ENCODE results near the gene GFRA1. TPM values are rescaled to one million over a fixed set of nuclear protein-coding genes. Genes with fewer than 3 reads are reported as not detected.

GFRA1 gene
- polyA plus RNA-seq, 3 donors = not detected

DNA sequence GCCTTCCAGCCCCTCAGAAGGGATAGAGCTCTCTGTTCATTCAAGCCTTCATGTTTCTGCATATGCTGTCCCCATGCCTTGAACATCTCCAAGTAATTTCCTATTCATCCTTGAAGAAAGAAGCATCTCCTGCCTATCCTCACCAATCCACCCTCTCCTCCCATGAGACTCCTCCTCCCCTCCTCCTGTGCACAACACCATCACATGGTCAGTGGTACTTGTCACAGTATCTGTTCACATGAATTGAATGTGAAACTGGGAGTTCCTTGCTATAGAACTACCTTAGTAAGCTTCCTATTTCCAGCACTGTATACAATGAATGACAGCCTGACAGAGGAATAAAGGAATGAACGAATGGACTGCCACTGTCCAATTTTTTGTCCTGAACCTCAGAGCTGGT, 115.5 kb downstream of the GFRA1 start:
- TF ChIP-seq, protein P1, sequence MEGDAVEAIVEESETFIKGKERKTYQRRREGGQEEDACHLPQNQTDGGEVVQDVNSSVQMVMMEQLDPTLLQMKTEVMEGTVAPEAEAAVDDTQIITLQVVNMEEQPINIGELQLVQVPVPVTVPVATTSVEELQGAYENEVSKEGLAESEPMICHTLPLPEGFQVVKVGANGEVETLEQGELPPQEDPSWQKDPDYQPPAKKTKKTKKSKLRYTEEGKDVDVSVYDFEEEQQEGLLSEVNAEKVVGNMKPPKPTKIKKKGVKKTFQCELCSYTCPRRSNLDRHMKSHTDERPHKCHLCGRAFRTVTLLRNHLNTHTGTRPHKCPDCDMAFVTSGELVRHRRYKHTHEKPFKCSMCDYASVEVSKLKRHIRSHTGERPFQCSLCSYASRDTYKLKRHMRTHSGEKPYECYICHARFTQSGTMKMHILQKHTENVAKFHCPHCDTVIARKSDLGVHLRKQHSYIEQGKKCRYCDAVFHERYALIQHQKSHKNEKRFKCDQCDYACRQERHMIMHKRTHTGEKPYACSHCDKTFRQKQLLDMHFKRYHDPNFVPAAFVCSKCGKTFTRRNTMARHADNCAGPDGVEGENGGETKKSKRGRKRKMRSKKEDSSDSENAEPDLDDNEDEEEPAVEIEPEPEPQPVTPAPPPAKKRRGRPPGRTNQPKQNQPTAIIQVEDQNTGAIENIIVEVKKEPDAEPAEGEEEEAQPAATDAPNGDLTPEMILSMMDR (IDR thresholded peaks at IDR 0.05) = no peak
- Mint-ChIP-seq H3K27ac (no peak overlapping the region), H3K4me1 (no peaks in the 10 kb centered on the region), H3K27me3 (ENCODE audit: low read depth in 3 of 3) (peaks cover 0 to 3% (median 0%) of the 10 kb centered on the region in 3 donors), H3K9me3 (peaks cover 0 to 8% (median 3%) of the 10 kb centered on the region in 7 donors), H3K36me3 (no peaks in the 10 kb centered on the region), H3K4me3 (no peak overlapping the region)
- H3K9me3 ChIP-seq (replicated peaks in 1 of 2; ENCODE audit: control insufficient read depth in 1 of 2, insufficient read depth in 1 of 2, low read length in 2 of 2) = peaks cover 0 to 5% of the 10 kb centered on the region in 2 donors
- H3K4me3 ChIP-seq (replicated peaks in 1 of 3; ENCODE audit: low read depth in 2 of 3, low read length in 3 of 3) = no peak overlapping the region
- no peaks in the 10 kb centered on the region for H3K27me3 ChIP-seq (ENCODE audit: control insufficient read depth in 2 of 2, insufficient read depth in 2 of 2, low read length in 2 of 2)
- no peaks in the 10 kb centered on the region for H3K4me1 ChIP-seq (ENCODE audit: control insufficient read depth in 1 of 2, insufficient read depth in 2 of 2, low read length in 2 of 2)
- H3K9ac ChIP-seq (ENCODE audit: insufficient read depth, low read length, poor library complexity, severe bottlenecking) = no peak overlapping the region
- H3K36me3 ChIP-seq (replicated peaks in 1 of 2; ENCODE audit: control insufficient read depth in 1 of 2, insufficient read depth in 2 of 2, low read length in 2 of 2) = no peaks in the 10 kb centered on the region
- no peak for DNase-seq
- H2AFZ ChIP-seq (ENCODE audit: insufficient read depth, low read depth, low read length, poor library complexity, severe bottlenecking) = no peak overlapping the region
- H3K27ac ChIP-seq (ENCODE audit: low read depth in 1 of 2, low read length in 2 of 2) = no peak overlapping the region
- H3K79me2 ChIP-seq (ENCODE audit: insufficient read depth, low read length) = no peaks in the 10 kb centered on the region
- whole genome bisulfite sequencing (ENCODE audit: insufficient coverage) = no CpG with 5 or more reads among the region's 1 CpG
- no peak overlapping the region for H3K4me2 ChIP-seq (replicated peaks; ENCODE audit: extremely low read depth, low read length, poor library complexity, severe bottlenecking)
- intact Hi-C loops (cut with micrococcal nuclease) = no loop called here
- H4K20me1 ChIP-seq (ENCODE audit: insufficient read depth, low read length) = no peaks in the 10 kb centered on the region

DNA sequence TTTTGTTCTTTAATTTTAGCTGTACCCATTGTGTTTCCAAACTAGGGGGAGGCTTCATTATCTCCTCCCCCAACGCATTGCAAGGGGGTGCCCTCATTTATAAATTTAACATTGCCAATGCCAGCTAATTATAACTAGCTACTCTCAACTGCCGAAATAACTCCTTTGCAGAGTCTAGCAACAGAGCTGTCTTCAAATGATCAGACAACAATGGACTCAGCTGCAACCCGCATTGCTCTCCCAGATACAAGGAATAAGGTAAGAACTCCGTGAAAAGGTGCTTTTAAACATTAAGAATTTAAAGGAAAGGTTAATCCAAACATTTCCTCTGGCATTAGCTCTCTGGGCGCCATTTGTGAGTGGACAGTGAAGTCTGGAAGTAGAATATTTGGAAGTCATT, 116.2 kb downstream of the GFRA1 start:
- H3K36me3 Mint-ChIP-seq = no peaks in the 10 kb centered on the region
- WGBS (ENCODE audit: insufficient coverage) = 80% methylated on average over 5 of the region's 5 CpGs
- no peak for DNase-seq
- no peaks in the 10 kb centered on the region for H3K4me1 ChIP-seq (ENCODE audit: control insufficient read depth in 1 of 2, insufficient read depth in 2 of 2, low read length in 2 of 2)
- H3K27ac Mint-ChIP-seq = no peak overlapping the region
- H3K27ac ChIP-seq (ENCODE audit: low read depth in 1 of 2, low read length in 2 of 2) = no peak overlapping the region
- H3K27me3 ChIP-seq (ENCODE audit: control insufficient read depth in 2 of 2, insufficient read depth in 2 of 2, low read length in 2 of 2) = no peaks in the 10 kb centered on the region
- intact Hi-C loops (cut with micrococcal nuclease) = no loop called here
- H3K9me3 Mint-ChIP-seq = peaks cover 0 to 6% (median 1%) of the 10 kb centered on the region in 7 donors
- H3K79me2 ChIP-seq (ENCODE audit: insufficient read depth, low read length) = no peaks in the 10 kb centered on the region
- H3K9me3 ChIP-seq (replicated peaks in 1 of 2; ENCODE audit: control insufficient read depth in 1 of 2, insufficient read depth in 1 of 2, low read length in 2 of 2) = no peaks in the 10 kb centered on the region
- no peaks in the 10 kb centered on the region for H3K4me1 Mint-ChIP-seq
- TF ChIP-seq, protein P1 (IDR thresholded peaks at IDR 0.05) = no peak
- no peak overlapping the region for H3K4me3 Mint-ChIP-seq
- H3K4me3 ChIP-seq (replicated peaks in 1 of 3; ENCODE audit: low read depth in 2 of 3, low read length in 3 of 3) = no peak overlapping the region
- no peaks in the 10 kb centered on the region for H3K36me3 ChIP-seq (replicated peaks in 1 of 2; ENCODE audit: control insufficient read depth in 1 of 2, insufficient read depth in 2 of 2, low read length in 2 of 2)
- H2AFZ ChIP-seq (ENCODE audit: insufficient read depth, low read depth, low read length, poor library complexity, severe bottlenecking) = no peak overlapping the region
- no peaks in the 10 kb centered on the region for H4K20me1 ChIP-seq (ENCODE audit: insufficient read depth, low read length)
- peaks cover 0 to 3% (median 0%) of the 10 kb centered on the region in 3 donors for H3K27me3 Mint-ChIP-seq (ENCODE audit: low read depth in 3 of 3)
- H3K9ac ChIP-seq (ENCODE audit: insufficient read depth, low read length, poor library complexity, severe bottlenecking) = no peak overlapping the region
- H3K4me2 ChIP-seq (replicated peaks; ENCODE audit: extremely low read depth, low read length, poor library complexity, severe bottlenecking) = no peak overlapping the region

All from CD14-positive monocyte (primary cell).